GM23338 (cell line): Measurements from ENCODE around the gene DOCK1. TPM values are rescaled to one million over a fixed set of nuclear protein-coding genes. Genes with fewer than 3 reads are reported as not detected.
A peak's percentile ranks its signal among the peaks of the same experiment; 100 is the strongest.

Source experiments
- ATAC-seq: fragments of 200-7000 bp; cut with Tn5 transposase; 3 replicates; pipeline ENCODE4 v1.9.1; 2020
- DNase-seq: peaks from one replicate; pipeline ENCODE4 v3.0.0-alpha.2; 2015; ENCODE audit warnings: low spot score
- H2AFZ ChIP-seq: fragments of 200-600 bp; sonication (generic); 2 replicates; pipeline ENCODE4 v1.8.0; 2016; ENCODE audit warnings: antibody characterized with exemption, mild to moderate bottlenecking, moderate library complexity
- H3F3A ChIP-seq: fragments of 200-600 bp; sonication (generic); replicated peaks from 2 replicates; pipeline ENCODE4 v1.8.0; 2017; ENCODE audit warnings: antibody characterized with exemption, mixed run types, low read depth
- H3K27ac ChIP-seq: fragments of 200-600 bp; sonication (generic); 2 replicates; pipeline ENCODE4 v1.6.1; 2016; ENCODE audit warnings: low read depth
- H3K27me3 ChIP-seq: fragments of 200-600 bp; sonication (generic); 2 replicates; pipeline ENCODE4 v1.8.0; 2016; ENCODE audit warnings: mild to moderate bottlenecking, mixed run types, moderate library complexity; ENCODE audit not compliant: insufficient read depth
- H3K36me3 ChIP-seq: fragments of 200-600 bp; sonication (generic); 2 replicates; pipeline ENCODE4 v1.8.0; 2016; ENCODE audit warnings: mild to moderate bottlenecking; ENCODE audit not compliant: insufficient read depth
- H3K4me1 ChIP-seq: fragments of 200-600 bp; sonication (generic); 2 replicates; pipeline ENCODE4 v1.8.0; 2016; ENCODE audit warnings: mild to moderate bottlenecking, moderate library complexity; ENCODE audit not compliant: insufficient read depth
- H3K4me2 ChIP-seq: fragments of 200-600 bp; sonication (generic); 2 replicates; pipeline ENCODE4 v1.7.1; 2017; ENCODE audit warnings: mixed run types
- H3K4me3 ChIP-seq: fragments of 200-600 bp; sonication (generic); 2 replicates; pipeline ENCODE4 v1.6.1; 2016; ENCODE audit warnings: mixed run types
- H3K79me2 ChIP-seq: fragments of 200-600 bp; sonication (generic); replicated peaks from 2 replicates; pipeline ENCODE4 v1.8.0; 2017; ENCODE audit warnings: mild to moderate bottlenecking; ENCODE audit not compliant: insufficient read depth
- H3K9me2 ChIP-seq: fragments of 200-600 bp; sonication (generic); 2 replicates; pipeline ENCODE4 v1.8.0; 2017; ENCODE audit not compliant: insufficient read depth
- H4K20me1 ChIP-seq: fragments of 200-600 bp; sonication (generic); replicated peaks from 2 replicates; pipeline ENCODE4 v1.8.0; 2017; ENCODE audit warnings: mild to moderate bottlenecking; ENCODE audit not compliant: insufficient read depth
- H3K27ac Mint-ChIP-seq: 2 replicates; pipeline ENCODE4 v1.8.0; 2020; ENCODE audit warnings: inconsistent platforms, mild to moderate bottlenecking, moderate library complexity, mixed read lengths
- H3K27me3 Mint-ChIP-seq: 3 replicates; pipeline ENCODE4 v1.8.0; 2022; ENCODE audit warnings: low read depth, mild to moderate bottlenecking, moderate library complexity, mixed read lengths, inconsistent platforms; ENCODE audit not compliant: insufficient read depth, poor library complexity
- H3K36me3 Mint-ChIP-seq: 3 replicates; pipeline ENCODE4 v1.8.0; 2021; ENCODE audit warnings: low read depth, mild to moderate bottlenecking, inconsistent platforms, moderate library complexity, mixed read lengths
- H3K4me1 Mint-ChIP-seq: 3 replicates; pipeline ENCODE4 v1.8.0; 2020; ENCODE audit warnings: mild to moderate bottlenecking, inconsistent platforms, mixed read lengths
- H3K4me3 Mint-ChIP-seq: 3 replicates; pipeline ENCODE4 v1.8.0; 2021; ENCODE audit warnings: moderate library complexity, mild to moderate bottlenecking, inconsistent platforms, mixed read lengths
- H3K9me3 Mint-ChIP-seq: 3 replicates; pipeline ENCODE4 v1.8.0; 2020; ENCODE audit warnings: moderate library complexity, mild to moderate bottlenecking, inconsistent platforms, mixed read lengths
- CREB1 ChIP-seq: fragments of 250-450 bp; sonication (Bioruptor Pico); IDR thresholded peaks from 2 replicates; pipeline ENCODE4 v1.5.0; 2020; ENCODE audit warnings: low read depth, mild to moderate bottlenecking, moderate library complexity
- CTCF ChIP-seq, 2 experiments: fragments of 200-600 bp in 1 of 2; sonication (generic) in 1 of 2; conservative IDR thresholded peaks; 2 replicates each; pipeline versions ENCODE4 v1.5.1 to v1.6.1; 2016 to 2017; ENCODE audit warnings: antibody characterized with exemption in 2 of 2, low read depth in 2 of 2, mild to moderate bottlenecking in 2 of 2, moderate library complexity in 1 of 2
- ETS1 ChIP-seq: IDR thresholded peaks from 2 replicates; pipeline ENCODE4 v1.6.1; 2016; ENCODE audit warnings: antibody characterized with exemption
- EZH2 ChIP-seq: fragments of 200-600 bp; sonication (generic); IDR thresholded peaks from one replicate; pipeline ENCODE4 v1.8.0; 2017; ENCODE audit warnings: antibody characterized with exemption, mild to moderate bottlenecking, low read depth; ENCODE audit not compliant: unreplicated experiment
- EZH2phosphoT487 ChIP-seq: fragments of 200-600 bp; sonication (generic); IDR thresholded peaks from one replicate; pipeline ENCODE4 v1.8.1; 2018; ENCODE audit warnings: antibody characterized with exemption; ENCODE audit not compliant: unreplicated experiment
- JUNB ChIP-seq: IDR thresholded peaks from one replicate; pipeline ENCODE4 v1.6.1; 2016; ENCODE audit warnings: antibody characterized with exemption; ENCODE audit not compliant: unreplicated experiment
- NANOG ChIP-seq: IDR thresholded peaks from 2 replicates; pipeline ENCODE4 v1.6.1; 2016; ENCODE audit warnings: antibody characterized with exemption, borderline replicate concordance
- POLR2AphosphoS5 ChIP-seq: IDR thresholded peaks from 2 replicates; pipeline ENCODE4 v1.6.1; 2016; ENCODE audit warnings: antibody characterized with exemption, low read depth
- REST ChIP-seq: IDR thresholded peaks from one replicate; pipeline ENCODE4 v1.6.1; 2018; ENCODE audit warnings: antibody characterized with exemption; ENCODE audit not compliant: unreplicated experiment
- STAT1 ChIP-seq: IDR thresholded peaks from one replicate; pipeline ENCODE4 v1.6.1; 2016; ENCODE audit warnings: antibody characterized with exemption; ENCODE audit not compliant: unreplicated experiment
- ZNF114 ChIP-seq: fragments of 250-450 bp; sonication (Bioruptor Pico); IDR thresholded peaks from 2 replicates; pipeline ENCODE4 v1.5.0; 2020; ENCODE audit warnings: mild to moderate bottlenecking, moderate library complexity
- ZNF331 ChIP-seq: fragments of 250-450 bp; sonication (Bioruptor Pico); IDR thresholded peaks from 2 replicates; pipeline ENCODE4 v1.5.0; 2020; ENCODE audit warnings: low read depth, mild to moderate bottlenecking, moderate library complexity
- ZNF462 ChIP-seq: fragments of 250-450 bp; sonication (Bioruptor Pico); IDR thresholded peaks from 2 replicates; pipeline ENCODE4 v1.5.0; 2020; ENCODE audit warnings: mild to moderate bottlenecking, moderate library complexity
- polyA plus RNA-seq: library from polyadenylated mRNA; unstranded; fragments of >200 nt; fragmentation: Nextera tagmentation; extraction: Ambion mirVana; gene quantifications from 2 replicates; pipeline ENCODE4 v1.2.1, GENCODE V29; 2016
- total RNA-seq: library from RNA; depleted of rRNA; stranded (reverse); fragments of >200 nt; shearing (Covaris generic); gene quantifications from 2 replicates; pipeline ENCODE4 v1.2.3, GENCODE V29; 2014

The DOCK1 gene
- total and polyA plus RNA-seq, 2 experiments from 2014 or later = 13.2 to 55.3 TPM

- Histone ChIP-seq H3K27me3 (no peaks in the 10 kb centered on the region), H2AFZ (no peak overlapping the region), H3K27ac (no peak overlapping the region), H3K4me2 (no peak overlapping the region), H3K9me2 (no peaks in the 10 kb centered on the region), H3F3A (no peaks in the 10 kb centered on the region), H3K4me3 (no peak overlapping the region), H3K4me1 (no peaks in the 10 kb centered on the region), H3K36me3 (no peaks in the 10 kb centered on the region), H4K20me1 (0 out of 2 replicates have a peak, but pooled peaks cover under 1% of the 10 kb centered on the region), H3K79me2 (no peaks in the 10 kb centered on the region)
- no peak for ATAC-seq
- Mint-ChIP-seq H3K9me3 (no peaks in the 10 kb centered on the region), H3K27ac (0 out of 2 replicates have a peak overlapping the region, but pooled peaks have one; percentile 3), H3K4me3 (no peak overlapping the region), H3K36me3 (no peaks in the 10 kb centered on the region), H3K4me1 (peaks cover 42% of the 10 kb centered on the region), H3K27me3 (peaks cover 2% of the 10 kb centered on the region)
- TF ChIP-seq CTCF (conservative IDR thresholded peaks at IDR 0.05; ENCODE audit: low read depth in 2 of 2) (no peak), EZH2phosphoT487 (no peak), CREB1 (CRISPR knock-in tag) (no peak), POLR2AphosphoS5 (no peak), ZNF331 (CRISPR knock-in tag) (no peak), STAT1 (no peak), EZH2 (no peak), ETS1 (no peak), NANOG (no peak), REST (no peak), ZNF114 (no peak), ZNF462 (no peak), JUNB (no peak)
- no peak for DNase-seq
These were observed 433.3 kb downstream of the DOCK1 start for GRCh38 chr10:127338399-127339110.
